Suppressor macrophage treated with lipopolysaccharide for 1 hour (primary cell): Measurements from ENCODE around the gene BCAP31.
"Not testable (repeated sequence)": the region's sequence is repeated elsewhere in the genome, so short reads cannot be mapped to it uniquely, and the experiment has no call there.

Experiments used
- DNase-seq, 3 donors: peaks; one replicate each; pipeline ENCODE4 v3.0.0-alpha.2; 2020 to 2022

Gene BCAP31

DNA sequence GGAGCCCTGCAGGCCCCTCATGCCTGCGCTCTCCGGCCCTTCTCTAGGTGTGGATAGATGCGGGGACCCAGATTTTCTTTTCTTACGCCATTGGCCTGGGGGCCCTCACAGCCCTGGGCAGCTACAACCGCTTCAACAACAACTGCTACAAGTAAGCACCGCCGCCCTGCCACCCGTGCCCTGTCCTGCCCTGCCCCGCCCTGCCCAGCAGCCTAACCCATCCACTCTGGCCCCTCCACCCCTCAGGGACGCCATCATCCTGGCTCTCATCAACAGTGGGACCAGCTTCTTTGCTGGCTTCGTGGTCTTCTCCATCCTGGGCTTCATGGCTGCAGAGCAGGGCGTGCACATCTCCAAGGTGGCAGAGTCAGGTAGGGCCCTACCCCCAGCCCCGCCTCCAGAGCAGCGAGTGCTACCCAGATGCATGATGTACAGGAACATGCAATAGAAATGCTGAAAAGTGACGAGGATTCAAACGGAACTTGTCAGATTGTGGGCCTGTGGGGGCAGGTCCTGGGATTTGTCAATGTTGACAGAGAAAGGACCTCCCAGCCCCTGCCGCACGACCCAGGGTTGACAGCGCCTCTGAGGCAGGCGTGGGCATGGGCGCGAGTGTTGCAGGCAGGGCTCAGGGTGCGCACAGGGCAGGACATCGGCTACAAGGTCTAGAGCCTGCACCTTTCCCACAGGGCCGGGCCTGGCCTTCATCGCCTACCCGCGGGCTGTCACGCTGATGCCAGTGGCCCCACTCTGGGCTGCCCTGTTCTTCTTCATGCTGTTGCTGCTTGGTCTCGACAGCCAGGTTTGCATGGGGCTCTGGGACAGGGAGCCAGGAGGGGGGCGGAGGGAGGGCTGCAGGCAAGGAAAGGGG is 30.7 kb downstream of the BCAP31 start:
- DNase-seq = peak in 1 of 3 donors; percentile 11

DNA sequence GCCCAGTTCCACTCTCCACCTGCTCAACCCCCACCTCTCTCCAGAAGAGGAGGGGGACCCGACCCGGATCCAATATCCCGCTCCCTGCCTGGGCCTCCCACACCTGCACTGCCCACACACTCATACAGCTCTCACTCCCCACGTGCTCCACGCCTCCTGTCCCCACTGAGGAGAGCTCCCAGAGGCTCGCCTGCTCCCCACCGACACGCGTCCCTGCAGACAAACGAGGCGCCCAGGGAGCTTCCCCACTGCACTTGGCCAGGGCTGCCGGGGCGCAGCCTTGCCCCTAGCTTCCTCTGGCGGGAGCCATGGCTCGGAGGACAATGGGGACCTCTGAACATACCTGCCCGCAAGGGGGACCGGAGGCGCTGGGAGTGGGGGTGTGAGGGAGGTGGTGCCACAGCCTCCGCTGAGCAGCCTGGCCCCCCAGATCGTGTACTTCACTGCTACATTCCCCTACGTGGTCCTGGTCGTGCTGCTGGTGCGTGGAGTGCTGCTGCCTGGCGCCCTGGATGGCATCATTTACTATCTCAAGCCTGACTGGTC is 31.5 kb downstream of the BCAP31 start:
- peak in 1 of 3 donors; percentile 12 for DNase-seq

DNA sequence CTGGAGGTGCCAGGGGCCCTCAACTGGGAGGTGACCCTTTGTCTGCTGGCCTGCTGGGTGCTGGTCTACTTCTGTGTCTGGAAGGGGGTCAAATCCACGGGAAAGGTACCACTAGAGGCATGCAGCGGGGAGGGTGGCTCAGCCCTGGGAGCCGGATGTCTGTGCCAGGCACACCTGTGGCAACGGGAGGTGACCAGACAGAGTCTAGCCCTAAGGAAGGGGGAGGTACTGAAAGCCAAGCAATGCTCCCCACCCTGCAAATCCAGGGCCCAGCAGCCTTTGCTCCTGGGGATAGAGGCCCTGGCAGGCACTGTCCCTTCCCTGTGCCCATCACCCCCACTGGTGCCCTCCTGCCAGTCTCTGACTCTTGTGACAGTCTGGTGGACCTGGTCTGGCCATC is 32.2 kb downstream of the BCAP31 start:
- DNase-seq = peak in 1 of 3 donors; percentile 0

DNA sequence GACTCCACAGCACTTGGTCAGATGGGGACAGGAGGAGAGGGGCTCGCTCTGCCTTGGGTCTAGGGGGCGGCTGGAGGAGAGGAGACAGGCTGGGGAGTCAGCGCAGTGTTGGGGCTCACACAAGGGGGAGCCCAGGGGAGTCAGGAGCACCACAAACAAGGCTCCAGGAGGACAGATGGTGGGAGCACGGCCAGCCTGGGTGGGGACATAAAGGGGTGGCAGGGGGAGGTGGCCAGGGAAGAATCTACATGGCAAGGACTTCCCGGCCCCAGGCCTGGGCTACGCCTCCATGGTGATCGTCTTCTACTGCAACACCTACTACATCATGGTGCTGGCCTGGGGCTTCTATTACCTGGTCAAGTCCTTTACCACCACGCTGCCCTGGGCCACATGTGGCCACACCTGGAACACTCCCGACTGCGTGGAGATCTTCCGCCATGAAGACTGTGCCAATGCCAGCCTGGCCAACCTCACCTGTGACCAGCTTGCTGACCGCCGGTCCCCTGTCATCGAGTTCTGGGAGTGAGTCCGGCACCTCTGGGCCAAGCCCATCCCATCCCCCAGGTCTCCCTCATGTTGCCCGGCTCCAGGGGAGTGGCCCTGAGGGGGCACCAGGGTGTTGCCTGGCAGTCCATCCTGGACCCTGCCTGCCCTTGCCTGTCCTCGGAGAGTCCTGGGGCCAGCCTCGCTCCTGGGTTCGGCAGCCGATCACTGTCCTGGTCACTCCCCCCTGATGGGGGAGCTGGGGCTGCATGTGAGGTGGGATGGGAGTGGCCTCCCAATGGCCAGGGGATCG is 33.0 kb downstream of the BCAP31 start:
- peak in 1 of 3 donors; percentile 11 for DNase-seq

DNA sequence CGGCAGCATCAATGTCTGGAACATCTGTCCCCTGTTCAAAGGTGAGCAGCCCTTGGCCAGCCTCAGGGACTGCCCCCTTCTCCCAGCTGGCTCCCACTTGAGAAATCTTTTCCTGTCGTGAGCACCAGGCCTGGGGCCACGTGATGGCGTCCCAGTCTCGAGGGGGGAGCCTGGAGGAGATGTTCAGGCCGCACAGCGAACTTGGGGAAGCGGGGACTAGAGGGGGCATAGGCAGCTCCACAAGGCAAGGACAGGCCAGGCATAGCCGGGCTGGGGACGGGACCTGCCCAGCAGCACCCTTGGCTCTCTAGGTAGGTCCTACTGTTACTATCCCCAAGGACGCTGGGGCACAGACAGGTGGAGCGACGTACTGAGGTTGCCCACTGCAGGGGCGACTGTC is 33.7 kb downstream of the BCAP31 start:
- DNase-seq = peak in 1 of 3 donors; percentile 1

DNA sequence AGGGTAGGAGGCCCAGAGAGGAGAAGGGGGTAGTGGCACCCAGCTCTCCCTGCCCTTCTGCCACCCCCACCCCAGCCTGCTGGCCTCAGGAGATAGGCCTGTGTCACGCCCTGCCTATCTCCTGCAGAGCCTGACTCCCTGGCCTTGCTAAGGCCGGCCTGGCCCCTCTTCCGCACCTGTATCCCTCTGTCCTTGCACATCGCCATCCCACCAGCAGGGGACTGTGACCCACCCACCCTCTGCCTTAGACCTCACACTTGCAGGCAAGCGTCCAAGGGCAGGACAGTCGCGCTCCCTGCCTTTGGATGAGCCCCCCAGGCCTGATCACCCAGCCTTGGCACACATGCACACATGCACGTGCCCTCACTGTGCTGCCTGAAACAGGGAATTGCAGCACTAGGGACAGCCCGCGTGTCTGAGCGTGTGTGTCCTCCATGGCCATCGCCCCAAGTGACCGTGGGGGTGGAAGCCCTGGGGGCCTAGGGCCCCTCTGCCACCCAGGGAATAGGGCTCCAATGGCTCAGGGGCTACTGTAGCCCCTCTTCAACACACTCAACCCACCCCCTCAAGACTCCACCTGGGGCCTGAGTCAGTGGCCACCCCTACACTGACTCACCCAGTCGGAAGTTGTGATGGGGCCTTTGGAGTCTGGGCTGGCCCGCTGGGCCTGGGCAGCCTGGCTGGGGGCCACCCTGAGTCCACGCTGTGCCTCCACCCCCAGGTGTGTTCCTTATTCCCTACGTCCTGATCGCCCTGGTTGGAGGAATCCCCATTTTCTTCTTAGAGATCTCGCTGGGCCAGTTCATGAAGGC is 34.3 kb downstream of the BCAP31 start:
- DNase-seq = peak in 1 of 3 donors; percentile 17

DNA sequence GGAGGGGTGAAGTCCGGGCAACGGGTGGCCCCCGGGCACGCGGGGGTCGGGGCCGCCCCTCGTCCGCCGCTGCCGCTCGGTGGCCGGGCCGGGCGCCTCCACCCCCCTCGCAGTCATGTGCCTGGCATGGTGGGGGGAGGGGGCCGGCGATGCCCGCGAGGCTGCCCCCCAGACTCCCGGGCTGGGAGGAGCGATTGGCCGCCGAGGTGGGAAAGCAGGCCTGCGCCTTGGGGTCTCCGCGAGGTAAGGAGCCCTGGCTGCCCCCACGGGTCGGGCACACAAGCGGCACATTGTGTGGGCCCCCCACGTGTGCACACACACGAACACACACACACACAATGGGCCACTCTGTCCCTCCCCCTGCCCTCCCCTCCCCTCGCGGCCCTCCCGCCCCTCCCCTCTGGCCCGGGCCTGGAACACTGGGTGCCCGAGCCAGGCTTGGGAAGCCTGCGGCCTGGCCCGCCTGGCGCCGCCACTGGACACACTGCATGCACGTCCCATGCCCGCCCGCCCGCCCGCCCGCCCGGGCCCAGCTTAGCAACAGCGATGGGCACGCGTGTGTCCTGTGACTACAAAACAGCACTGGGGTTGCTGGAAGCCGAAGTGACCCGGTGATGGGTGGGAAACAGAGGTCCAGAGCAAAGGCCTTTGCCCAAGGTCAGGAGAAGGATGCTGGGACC is 35.1 kb downstream of the BCAP31 start:
- DNase-seq = no peak

DNA sequence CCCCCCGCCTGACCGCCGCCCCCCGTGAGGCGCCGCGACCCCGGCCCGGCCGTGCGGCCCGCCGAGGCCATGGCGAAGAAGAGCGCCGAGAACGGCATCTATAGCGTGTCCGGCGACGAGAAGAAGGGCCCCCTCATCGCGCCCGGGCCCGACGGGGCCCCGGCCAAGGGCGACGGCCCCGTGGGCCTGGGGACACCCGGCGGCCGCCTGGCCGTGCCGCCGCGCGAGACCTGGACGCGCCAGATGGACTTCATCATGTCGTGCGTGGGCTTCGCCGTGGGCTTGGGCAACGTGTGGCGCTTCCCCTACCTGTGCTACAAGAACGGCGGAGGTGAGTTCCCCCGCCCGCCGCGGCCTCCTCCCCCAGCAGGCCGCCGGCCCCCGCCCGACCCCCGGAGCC is 35.7 kb downstream of the BCAP31 start:
- peak in 1 of 3 donors; percentile 16 for DNase-seq

DNA sequence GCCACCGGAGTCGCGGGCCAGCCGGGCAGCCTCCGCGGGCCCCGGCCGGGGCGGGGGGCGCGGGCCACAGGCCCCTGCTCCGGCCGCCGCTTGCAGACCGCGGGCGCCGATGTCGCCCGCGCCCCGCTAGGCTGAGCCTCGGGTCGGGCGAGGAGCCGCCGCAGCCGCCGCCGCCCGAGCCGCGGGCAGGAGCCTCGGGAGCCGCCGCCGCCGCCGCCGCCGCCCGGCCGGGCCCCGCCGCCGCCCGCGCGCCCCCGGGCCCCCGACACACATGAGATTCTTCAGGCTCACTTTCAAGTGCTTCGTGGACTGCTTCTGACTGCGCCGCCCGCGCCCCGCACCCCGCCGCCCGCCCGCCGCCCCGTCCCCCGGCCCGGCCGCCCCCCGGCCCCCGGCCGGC is 36.1 kb downstream of the BCAP31 start:
- DNase-seq = peak in 1 of 3 donors; percentile 25

DNA sequence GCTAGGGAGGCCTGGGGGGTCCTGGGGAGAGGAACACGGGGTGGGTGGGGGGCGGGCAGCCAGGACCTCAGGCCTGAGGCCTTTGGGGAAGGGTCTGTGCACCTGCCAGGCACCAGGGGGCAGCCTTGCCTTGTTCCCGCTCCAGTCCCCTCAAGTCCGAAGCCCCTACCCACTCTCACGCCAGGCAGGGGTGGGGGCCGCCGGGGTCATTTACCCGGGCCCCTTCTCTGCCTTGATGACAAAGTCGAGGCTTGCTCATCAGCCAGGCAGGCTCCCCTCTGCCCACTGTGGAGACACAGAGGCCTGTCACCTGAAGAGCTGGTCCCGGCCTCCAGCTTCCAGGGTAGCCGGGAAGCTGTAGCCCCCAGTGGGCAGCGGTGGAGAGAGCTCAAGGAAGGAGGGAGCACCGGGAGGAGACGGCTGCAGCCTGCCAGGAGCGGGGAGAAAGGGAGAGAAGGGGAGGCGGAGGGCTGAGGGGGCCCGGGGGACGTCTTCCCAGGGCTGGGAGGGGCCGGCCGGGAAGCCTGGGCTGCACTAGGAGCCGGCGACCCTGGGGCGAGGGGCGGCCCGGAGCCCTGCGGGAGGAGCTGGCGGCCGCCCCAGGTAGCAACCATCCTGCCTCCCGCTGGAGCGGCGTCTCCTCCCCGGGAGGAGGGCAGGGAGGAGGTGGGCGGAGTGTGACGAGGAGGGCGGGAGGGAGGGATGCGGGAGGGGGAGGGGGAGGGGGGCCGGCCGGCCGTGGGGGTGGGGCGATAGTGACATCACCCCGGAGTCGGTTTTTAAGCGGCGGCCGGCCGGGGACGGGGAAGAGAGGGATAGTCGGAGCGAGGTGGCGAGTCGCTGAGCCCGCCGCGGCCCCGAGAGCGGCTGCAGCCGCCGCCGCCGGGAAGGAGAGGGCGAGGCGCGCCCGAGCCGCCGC is 36.8 kb downstream of the BCAP31 start, which contains the start of gene SLC6A8:
Gene SLC6A8 (plus strand): TSS at position 806 of the 919 bp plus-strand sequence. CDS start 649 bp downstream, outside the sequence.
- DNase-seq = peak; percentile 54 to 87 (median 70)

DNA sequence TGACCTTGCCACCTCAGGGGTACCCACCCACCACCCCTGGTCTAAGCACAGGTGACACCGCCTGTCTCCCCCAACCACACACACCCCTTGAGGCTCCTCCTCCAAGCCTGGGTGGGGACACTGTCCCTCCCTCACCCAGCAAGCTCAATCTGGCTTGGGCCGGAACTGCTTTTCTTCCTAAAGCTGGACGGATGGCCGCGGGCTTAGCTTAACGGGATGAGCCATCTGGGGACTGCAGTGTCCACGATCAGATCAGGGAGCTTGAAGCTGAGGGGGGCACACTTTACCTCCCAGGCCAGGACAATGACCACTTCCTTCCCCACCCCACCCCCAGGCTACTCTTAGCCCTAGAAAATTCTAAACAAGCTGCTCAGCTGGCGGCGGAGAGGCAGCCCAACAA is 37.5 kb downstream of the BCAP31 start:
- DNase-seq = no peak

DNA sequence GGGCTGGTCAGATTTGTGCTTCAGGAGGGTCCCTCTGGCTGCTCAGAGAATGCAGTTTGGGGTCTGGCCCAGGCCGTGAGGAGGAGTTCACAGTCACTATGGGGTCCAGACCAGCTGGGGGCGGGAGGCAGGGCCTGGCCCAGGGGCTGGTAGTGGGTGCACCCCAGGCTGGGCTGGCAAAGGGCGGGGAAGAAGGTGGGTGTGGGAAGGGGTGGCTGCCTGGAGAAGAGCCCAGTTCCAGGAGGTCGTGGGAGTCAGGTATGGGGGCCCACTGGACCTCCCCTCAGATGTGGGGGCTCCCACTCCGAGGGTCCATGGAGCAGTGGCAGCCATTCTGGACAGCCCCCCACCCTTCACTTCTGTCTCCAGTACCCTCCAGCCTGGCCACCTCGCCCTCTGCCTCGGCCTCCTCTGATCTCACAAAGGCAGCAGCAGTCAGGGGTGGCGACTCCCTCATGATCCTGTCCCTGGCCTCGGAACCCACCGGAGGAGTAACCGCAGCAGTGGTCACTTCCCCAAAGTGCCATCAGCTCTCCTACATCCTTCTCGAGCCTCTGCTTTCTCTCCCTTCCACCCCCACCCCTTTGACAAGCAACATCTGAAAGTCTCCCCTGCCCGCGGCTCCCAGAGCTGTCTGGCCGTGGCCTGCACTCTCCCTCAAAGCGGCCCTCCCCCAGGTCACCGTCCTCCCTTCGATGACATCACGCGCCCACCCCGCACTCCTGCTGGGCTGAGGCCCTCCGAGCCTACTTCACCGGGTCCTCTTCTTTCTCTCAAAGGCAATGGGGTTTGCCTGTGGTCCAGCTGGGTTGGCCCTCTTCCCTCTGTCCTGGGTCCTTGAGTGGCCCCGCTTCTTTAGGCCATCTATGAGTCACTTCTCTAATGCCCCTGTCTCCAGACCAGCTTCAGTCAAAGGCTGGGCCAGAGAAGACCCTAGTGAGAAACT is 38.2 kb downstream of the BCAP31 start:
- peak; percentile 24 to 40 (median 34) for DNase-seq

DNA sequence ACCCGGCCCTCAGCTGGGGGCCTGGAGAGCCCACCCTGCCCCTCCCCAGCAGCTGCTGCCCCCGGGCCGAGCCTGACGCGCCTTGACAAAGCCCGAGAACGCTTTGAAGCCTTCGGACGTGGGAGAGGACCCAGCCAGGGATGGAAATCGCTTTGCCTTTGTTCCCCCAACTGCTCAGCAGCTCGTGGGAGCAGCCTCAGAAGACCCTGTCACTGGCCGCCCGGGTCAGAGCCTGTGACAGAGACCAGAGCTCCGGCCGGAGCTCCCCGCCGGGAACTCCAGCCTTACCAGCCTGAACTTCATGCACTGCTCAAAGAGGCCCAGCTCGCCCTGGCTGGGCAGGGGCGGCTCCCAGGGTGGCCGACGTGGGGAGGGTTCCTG is 39.0 kb downstream of the BCAP31 start:
- no peak for DNase-seq

DNA sequence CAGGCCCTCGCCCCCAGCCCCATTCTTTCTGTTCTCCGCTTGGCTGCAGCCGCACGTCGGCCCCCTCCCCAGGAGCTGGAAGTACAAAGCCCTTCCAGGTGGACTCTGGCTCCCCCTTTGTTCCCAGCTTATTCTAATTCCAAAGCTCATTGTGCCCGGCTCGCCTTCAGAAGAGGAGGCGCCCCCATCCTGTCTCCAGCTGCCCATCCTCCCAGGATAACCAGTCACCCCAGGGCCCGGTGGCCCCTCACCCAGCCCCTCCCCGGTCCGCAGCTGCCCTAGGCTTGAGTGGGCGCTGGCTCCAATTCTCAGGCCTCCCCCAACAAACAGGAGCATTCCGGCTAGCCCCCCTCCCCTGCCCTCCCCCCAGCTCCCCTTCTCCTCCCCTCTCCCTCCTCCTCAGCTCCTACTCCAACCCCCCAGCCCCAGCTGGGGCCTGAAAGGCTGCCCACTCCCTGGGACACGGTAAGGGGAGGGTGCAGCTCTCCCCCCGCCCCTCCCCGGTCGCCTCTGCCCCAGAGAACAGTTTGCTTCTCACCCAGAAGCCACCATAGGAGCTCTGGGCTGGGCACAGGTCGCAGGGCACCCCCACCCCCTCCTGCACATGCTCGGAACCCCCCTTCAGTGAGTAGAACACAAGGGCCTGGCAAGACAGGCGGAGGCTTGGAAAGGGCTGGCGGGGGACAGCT is 39.6 kb downstream of the BCAP31 start:
- DNase-seq = peak in 1 of 3 donors; percentile 1

DNA sequence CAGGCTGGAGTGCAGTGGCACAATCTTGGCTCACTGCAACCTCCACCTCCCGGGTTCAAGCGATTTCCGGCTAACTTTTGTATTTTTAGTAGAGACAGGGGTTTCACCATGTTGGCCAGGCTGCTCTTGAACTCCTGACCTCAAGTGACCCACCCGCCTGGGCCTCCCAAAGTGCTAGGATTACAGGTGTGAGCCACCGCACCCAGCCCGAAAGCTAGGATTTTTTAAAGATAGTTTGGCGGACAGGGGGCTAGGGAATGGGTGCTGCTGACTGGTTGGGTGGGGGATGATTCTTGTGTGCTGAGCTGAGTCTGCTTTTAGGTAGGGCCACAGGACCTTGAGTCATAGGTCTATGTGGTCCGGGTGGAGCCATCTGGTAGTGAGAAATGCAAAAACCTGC is 40.7 kb downstream of the BCAP31 start:
- DNase-seq = not testable (repeated sequence)

DNA sequence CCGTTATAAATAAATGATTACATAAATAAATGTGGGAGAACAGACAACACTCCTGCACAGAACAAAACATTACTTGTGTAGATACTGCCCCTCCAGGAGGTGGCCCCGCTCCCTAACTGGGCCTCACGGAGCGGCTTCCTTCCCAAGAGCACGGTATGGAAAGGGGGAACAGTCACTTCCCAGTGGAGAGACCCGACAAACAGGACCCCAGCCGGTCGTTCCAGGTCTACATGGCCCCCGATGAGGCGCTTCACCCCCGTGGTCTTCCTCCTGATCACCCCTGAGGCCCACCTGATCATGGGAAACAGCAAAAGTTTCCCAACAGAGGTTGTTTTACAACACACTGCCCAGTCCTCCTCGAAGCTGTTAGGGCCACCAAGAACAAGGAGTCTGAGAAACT is 43.0 kb downstream of the BCAP31 start:
- DNase-seq = peak in 1 of 3 donors; percentile 12

DNA sequence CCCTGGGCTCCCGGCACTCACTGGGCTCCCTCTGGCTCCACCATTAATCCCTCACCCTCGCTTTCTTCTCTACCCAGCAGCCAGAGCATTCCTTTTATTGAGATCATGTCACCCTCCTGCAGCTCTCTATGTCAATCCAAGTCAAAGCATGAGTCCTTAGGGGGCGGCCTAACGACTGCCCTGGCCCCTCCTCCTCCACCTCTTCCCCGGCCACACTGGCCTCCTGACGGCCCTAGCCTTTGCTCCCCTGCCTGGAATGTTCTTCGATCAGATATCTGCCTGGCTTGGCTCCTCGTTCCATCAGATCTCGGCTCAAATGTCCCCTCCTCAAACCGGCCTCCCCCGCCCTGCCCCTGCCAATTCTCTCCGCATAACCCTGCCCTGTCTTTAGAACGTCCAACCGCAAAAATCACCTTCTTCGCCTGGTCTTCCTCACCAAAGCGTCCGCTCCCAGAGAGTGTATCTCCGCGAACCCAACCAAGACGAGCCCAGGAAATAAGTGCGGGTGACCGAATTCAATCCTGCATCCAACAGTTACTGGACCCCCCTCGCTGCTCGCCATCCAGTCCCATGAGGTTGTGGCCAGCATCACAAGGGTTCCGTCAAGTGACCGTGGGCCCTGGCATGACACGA is 49.9 kb downstream of the BCAP31 start:
- DNase-seq = no peak

DNA sequence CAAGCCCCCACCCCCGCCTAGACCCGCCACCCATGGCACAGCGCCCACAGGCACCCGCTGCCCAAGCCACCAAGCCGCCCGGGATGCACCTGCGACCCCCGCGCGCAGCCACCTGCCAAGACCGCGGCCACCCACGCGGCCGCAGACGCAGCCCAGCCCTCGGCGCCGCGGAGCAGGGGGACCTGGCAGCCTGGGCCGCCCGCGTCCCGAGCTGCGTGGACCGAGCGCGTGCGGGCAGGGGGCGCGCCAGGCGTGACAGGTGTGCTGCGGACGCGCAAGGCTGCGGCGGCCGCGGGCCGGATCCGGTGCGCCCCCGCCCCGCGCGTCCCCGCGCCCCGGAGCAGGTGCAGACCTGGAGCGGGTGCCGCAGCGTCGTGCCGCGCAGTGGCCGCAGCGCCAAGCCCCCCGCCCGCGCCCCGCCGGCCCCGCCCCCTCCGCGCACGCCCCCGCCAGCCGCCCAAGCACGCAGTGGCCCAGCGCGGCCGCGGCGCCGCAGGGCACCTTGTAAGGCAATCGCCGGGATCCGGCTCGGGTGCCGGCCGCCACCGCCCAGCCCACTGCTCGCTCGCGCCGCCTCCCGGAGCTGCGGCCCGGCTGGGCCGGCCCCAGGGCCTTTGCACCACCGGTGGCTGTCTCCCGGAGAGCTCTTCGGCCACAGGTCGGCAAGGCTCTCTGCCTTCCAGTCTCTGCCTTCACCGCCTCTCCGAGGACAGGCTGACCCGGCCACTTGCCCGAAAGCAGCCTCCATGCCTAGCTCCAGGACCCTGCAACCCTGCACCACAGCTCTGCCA is 50.6 kb downstream of the BCAP31 start, which contains the start of gene PNCK:
Gene PNCK (minus strand): TSS at position 386 of the 791 bp plus-strand sequence. CDS start 737 bp downstream, outside the sequence.
- no peak for DNase-seq
